Measurements from ENCODE around the gene PERP.
"Not testable (repeated sequence)": the region's sequence is repeated elsewhere in the genome, so short reads cannot be mapped to it uniquely, and the experiment has no call there.

Gene PERP

DNA sequence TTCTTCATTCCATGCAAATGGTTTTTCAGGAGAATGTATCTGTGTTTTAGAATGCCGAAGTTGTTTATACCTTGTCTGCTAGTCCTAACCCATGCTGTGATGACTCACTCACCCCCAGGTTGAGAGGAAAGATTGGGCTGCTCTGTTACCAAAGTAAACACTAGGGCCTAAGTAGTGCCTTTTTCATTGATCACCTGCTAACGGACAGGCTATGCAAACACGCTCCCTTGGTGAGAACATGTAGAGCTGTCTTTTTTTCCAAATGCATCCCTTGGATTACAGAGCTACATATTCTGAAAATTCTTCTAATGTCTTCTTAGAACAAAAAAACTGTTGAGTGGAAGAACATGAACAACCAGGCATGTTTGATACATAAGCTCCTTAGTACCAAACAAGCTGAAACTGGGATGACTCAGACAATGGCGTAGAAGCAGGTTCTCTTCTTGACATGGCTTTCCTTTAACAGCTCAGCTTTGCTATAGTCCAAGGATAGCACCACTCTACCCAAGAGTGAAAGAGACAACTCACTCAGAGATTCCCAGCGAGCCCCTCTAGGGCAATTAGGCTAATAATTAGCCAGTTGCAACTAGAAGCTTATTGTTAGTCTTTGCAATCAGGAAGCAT lies 20.5 kb downstream of the PERP start:
- peak; percentile 71 for DNase-seq (ENCODE audit: low read depth)
- H3K4me3 ChIP-seq (ENCODE audit: low read depth, low read length) = no peak overlapping the region
- TF ChIP-seq, protein P1, sequence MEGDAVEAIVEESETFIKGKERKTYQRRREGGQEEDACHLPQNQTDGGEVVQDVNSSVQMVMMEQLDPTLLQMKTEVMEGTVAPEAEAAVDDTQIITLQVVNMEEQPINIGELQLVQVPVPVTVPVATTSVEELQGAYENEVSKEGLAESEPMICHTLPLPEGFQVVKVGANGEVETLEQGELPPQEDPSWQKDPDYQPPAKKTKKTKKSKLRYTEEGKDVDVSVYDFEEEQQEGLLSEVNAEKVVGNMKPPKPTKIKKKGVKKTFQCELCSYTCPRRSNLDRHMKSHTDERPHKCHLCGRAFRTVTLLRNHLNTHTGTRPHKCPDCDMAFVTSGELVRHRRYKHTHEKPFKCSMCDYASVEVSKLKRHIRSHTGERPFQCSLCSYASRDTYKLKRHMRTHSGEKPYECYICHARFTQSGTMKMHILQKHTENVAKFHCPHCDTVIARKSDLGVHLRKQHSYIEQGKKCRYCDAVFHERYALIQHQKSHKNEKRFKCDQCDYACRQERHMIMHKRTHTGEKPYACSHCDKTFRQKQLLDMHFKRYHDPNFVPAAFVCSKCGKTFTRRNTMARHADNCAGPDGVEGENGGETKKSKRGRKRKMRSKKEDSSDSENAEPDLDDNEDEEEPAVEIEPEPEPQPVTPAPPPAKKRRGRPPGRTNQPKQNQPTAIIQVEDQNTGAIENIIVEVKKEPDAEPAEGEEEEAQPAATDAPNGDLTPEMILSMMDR (IDR thresholded peaks at IDR 0.05; ENCODE audit: control insufficient read depth, extremely low read depth, insufficient read depth) = no peak

DNA sequence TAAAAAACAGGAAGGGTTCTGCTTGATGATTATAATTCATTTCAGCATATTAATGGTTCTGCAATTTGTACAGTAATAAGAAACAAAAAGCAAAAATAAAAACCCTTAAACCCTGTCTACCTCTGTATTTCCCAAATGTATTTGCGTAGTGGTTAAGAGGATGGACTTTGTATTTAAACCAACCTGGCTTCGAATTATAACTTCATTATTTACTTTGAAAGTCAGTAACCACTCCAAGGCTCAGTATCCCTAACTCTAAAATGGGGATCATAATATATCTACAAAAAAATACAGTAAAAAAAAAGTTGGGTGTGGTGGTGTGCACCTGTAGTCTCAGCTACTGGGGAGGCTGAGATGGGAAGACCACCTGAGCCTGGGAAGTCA lies 21.4 kb downstream of the PERP start:
- TF ChIP-seq, protein P1 (IDR thresholded peaks at IDR 0.05; ENCODE audit: control insufficient read depth, extremely low read depth, insufficient read depth) = no peak
- DNase-seq (ENCODE audit: low read depth) = no peak
- no peak overlapping the region for H3K4me3 ChIP-seq (ENCODE audit: low read depth, low read length)

DNA sequence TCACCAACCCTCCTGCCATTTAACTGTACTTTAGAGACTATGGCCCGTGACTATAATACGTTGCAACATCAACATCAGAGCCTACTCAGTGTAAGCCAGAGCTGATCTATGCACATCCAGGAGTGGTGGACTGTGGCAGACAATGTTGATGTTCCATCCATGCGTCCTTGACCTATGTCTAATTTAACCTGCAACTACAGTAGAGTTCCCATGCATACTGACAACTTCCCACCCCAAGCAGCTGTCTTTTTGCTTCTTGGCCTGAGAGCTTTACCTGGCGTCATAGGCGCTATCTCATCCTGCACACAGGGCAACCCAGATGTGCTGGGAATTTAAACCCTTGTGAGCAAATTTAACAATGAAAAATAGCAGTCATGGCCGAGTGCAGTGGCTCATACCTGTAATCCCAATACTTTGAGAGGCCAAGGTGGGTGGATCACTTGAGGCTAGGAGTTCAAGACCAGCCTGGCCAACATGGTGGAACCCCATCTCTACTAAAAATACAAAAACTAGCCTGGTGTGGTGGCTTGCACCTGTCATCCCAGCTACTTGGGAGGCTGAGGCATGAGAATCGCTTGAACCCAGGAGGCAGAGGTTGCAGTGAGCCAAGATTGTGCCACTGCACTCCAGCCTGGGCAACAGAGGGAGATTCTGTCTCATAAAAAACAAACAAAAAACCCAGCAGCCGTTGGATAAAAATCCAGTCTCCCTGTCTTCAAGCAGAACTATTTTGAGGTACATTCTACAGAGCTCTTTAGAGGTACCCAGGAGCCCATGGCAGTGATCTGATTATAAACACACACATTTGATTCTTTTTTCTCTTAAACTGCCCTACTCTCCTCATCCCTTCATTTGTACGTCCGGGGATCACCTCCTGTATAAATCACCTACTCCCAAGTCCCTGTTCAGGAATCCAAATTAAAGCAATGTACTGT lies 22.0 kb downstream of the PERP start:
- TF ChIP-seq, protein P1 (IDR thresholded peaks at IDR 0.05; ENCODE audit: control insufficient read depth, extremely low read depth, insufficient read depth) = no peak
- no peak for DNase-seq (ENCODE audit: low read depth)
- H3K4me3 ChIP-seq (ENCODE audit: low read depth, low read length) = no peak overlapping the region

DNA sequence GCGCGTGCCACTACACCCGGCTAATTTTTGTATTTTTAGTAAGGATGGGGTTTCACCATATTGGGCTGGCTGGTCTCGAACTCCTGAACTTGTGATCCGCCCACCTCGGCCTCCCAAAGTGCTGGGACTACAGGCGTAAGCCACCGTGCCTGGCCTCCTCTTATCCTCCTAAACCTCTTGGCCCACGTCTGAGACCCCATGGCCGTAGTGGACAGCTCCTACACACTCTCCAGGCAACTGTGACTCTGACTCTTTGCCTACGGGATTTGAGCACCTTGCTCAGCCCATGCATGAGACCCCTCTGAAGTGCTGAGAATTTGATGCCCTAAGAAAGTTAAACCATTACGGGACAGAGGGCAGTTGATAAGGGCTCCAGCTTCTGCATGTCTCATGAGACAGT lies 25.0 kb downstream of the PERP start:
- DNase-seq (ENCODE audit: low read depth) = no peak
- TF ChIP-seq, protein P1 (IDR thresholded peaks at IDR 0.05; ENCODE audit: control insufficient read depth, extremely low read depth, insufficient read depth) = no peak
- no peak overlapping the region for H3K4me3 ChIP-seq (ENCODE audit: low read depth, low read length)

DNA sequence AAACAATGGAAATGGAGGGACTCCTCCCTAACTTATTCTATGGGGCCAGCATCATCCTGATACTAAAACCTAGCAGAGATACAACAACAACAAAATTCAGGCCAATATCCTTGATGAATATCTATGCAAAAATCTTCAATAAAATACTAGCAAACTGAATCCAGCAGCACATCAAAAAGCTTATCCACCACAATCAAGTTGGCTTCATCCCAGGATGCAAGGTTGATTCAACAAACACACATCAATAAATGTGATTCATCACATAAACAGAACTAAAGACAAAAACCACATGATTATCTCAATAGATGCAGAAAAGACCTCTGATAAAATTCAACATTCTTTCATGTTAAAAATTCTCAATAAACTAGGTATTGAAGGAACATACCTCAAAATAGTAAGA lies 27.7 kb downstream of the PERP start:
- DNase-seq (ENCODE audit: low read depth); H3K4me3 ChIP-seq (ENCODE audit: low read depth, low read length): not testable (repeated sequence)

DNA sequence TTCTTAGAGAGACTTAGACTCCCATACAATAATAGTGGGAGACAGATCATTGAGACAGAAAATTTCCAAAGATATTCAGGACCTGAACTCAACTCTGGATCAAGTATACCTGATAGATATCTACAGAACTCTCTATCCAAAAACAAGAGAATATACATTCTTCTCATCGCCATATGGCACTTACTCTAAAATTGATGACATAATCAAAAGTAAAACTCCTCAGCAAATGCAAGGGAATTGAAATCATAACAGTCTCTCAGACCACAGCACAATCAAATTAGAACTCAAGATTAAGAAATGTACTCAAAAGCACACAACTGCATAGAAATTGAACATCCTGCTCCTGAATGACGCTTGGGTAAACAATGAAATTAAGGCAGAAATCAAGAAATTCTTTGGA lies 28.7 kb downstream of the PERP start:
- DNase-seq (ENCODE audit: low read depth) = no peak
- H3K4me3 ChIP-seq (ENCODE audit: low read depth, low read length) = no peak overlapping the region
- TF ChIP-seq, protein P1 (IDR thresholded peaks at IDR 0.05; ENCODE audit: control insufficient read depth, extremely low read depth, insufficient read depth) = no peak

DNA sequence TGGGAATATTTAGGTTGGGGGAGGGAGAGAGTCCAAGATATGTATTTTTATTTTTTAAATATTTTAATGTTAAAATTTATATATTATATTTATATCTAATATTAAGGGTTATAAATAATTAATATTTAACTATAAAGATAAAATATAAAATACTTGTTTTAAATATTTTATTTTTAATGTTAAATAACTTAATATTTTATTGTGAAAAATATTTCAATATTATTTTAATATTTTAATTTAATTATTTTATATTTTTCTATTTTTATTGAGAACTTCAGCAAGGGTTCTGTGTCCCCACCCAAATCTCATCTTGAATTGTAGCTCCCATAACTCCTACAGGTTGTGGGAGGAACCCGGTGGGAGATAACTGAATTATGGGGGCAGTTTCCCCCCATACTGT lies 34.0 kb downstream of the PERP start:
- TF ChIP-seq, protein P1 (IDR thresholded peaks at IDR 0.05; ENCODE audit: control insufficient read depth, extremely low read depth, insufficient read depth) = no peak
- no peak for DNase-seq (ENCODE audit: low read depth)

More for the DNA sequence above, 34.0 kb downstream of the PERP start:
- no peak overlapping the region for H3K4me3 ChIP-seq (ENCODE audit: low read depth, low read length)

Measured in LNCaP clone FGC (cell line).